HUES6 (cell line): ENCODE data around the gene ADAT3.
A peak's percentile ranks its signal among the peaks of the same experiment; 100 is the strongest.

Experiments
- H3K27ac ChIP-seq: 2 replicates; pipeline ENCODE4 v1.7.0; 2013; ENCODE audit warnings: low read depth, mild to moderate bottlenecking, low read length, inconsistent platforms
- H3K27me3 ChIP-seq: 2 replicates; pipeline ENCODE4 v1.6.1; 2013; ENCODE audit warnings: low read length; ENCODE audit not compliant: control insufficient read depth, insufficient read depth
- H3K36me3 ChIP-seq: 2 replicates; pipeline ENCODE4 v1.6.1; 2013; ENCODE audit warnings: low read length; ENCODE audit not compliant: control insufficient read depth, insufficient read depth
- H3K4me1 ChIP-seq: 2 replicates; pipeline ENCODE4 v1.6.1; 2013; ENCODE audit warnings: low read length; ENCODE audit not compliant: control insufficient read depth, insufficient read depth
- H3K4me3 ChIP-seq: 2 replicates; pipeline ENCODE4 v1.5.1; 2013; ENCODE audit warnings: low read depth, low read length
- H3K9ac ChIP-seq: one replicate; pipeline ENCODE4 v1.6.1; 2013; ENCODE audit warnings: mild to moderate bottlenecking, low read length
- H3K9me3 ChIP-seq: 2 replicates; pipeline ENCODE4 v1.6.1; 2013; ENCODE audit warnings: low read depth, low read length; ENCODE audit not compliant: control insufficient read depth, insufficient read depth

ADAT3 gene

GRCh38 chr19:1955171-1956121, 50.2 kb downstream of the ADAT3 start:
- no peaks in the 10 kb centered on the region for H3K27me3 ChIP-seq
- H3K36me3 ChIP-seq, result peaks cover 14% of the 10 kb centered on the region
- H3K4me3 ChIP-seq, result no peak overlapping the region
- no peaks in the 10 kb centered on the region for H3K9me3 ChIP-seq
- 0 out of 2 replicates have a peak, but pooled peaks cover 3% of the 10 kb centered on the region for H3K4me1 ChIP-seq
- H3K9ac ChIP-seq, result no peak overlapping the region
- H3K27ac ChIP-seq, result peak overlapping the region; percentile 19; the same call in 1 of the 2 replicates

GRCh38 chr19:1956122-1956494, 50.9 kb downstream of the ADAT3 start:
- Histone ChIP-seq H3K4me1 (0 out of 2 replicates have a peak, but pooled peaks cover 3% of the 10 kb centered on the region), H3K4me3 (no peak overlapping the region), H3K27ac (no peak overlapping the region), H3K36me3 (peaks cover 14% of the 10 kb centered on the region), H3K9ac (no peak overlapping the region), H3K27me3 (no peaks in the 10 kb centered on the region), H3K9me3 (no peaks in the 10 kb centered on the region)

- H3K4me1 ChIP-seq, result 0 out of 2 replicates have a peak, but pooled peaks cover 3% of the 10 kb centered on the region
- H3K4me3 ChIP-seq, result no peak overlapping the region
- H3K27me3 ChIP-seq, result no peaks in the 10 kb centered on the region
Measured at GRCh38 chr19:1956868-1957492, 51.8 kb downstream of the ADAT3 start.

GRCh38 chr19:1957562-1958248, 52.5 kb downstream of the ADAT3 start:
- H3K27me3 ChIP-seq, result no peaks in the 10 kb centered on the region
- no peak overlapping the region for H3K4me3 ChIP-seq
- peaks cover 15% of the 10 kb centered on the region for H3K36me3 ChIP-seq
- 0 out of 2 replicates have a peak, but pooled peaks cover 3% of the 10 kb centered on the region for H3K4me1 ChIP-seq
- H3K9me3 ChIP-seq, result no peaks in the 10 kb centered on the region
- no peak overlapping the region for H3K27ac ChIP-seq
- H3K9ac ChIP-seq, result no peak overlapping the region

More at GRCh38 chr19:1956868-1957492, 51.8 kb downstream of the ADAT3 start:
- Histone ChIP-seq H3K36me3 (peaks cover 16% of the 10 kb centered on the region), H3K9ac (no peak overlapping the region), H3K27ac (no peak overlapping the region), H3K9me3 (no peaks in the 10 kb centered on the region)

- H3K27ac ChIP-seq, result no peak overlapping the region
- H3K36me3 ChIP-seq, result peaks cover 12% of the 10 kb centered on the region
- 0 out of 2 replicates have a peak, but pooled peaks cover 3% of the 10 kb centered on the region for H3K4me1 ChIP-seq
- no peaks in the 10 kb centered on the region for H3K27me3 ChIP-seq
- H3K9me3 ChIP-seq, result no peaks in the 10 kb centered on the region
- H3K9ac ChIP-seq, result no peak overlapping the region
- no peak overlapping the region for H3K4me3 ChIP-seq
Measured at GRCh38 chr19:1959928-1960589, 54.9 kb downstream of the ADAT3 start.

- H3K36me3 ChIP-seq, result peaks cover 16% of the 10 kb centered on the region
- H3K9me3 ChIP-seq, result no peaks in the 10 kb centered on the region
- no peak overlapping the region for H3K9ac ChIP-seq
- H3K27me3 ChIP-seq, result no peaks in the 10 kb centered on the region
- H3K4me3 ChIP-seq, result no peak overlapping the region
- H3K4me1 ChIP-seq, result 0 out of 2 replicates have a peak, but pooled peaks cover 3% of the 10 kb centered on the region
- no peak overlapping the region for H3K27ac ChIP-seq
Measured at GRCh38 chr19:1961000-1961883, 56.0 kb downstream of the ADAT3 start.

GRCh38 chr19:1962674-1963073, 57.5 kb downstream of the ADAT3 start:
- Histone ChIP-seq H3K4me3 (no peak overlapping the region), H3K27ac (no peak overlapping the region), H3K36me3 (peaks cover 20% of the 10 kb centered on the region), H3K4me1 (no peaks in the 10 kb centered on the region), H3K27me3 (no peaks in the 10 kb centered on the region), H3K9ac (no peak overlapping the region), H3K9me3 (no peaks in the 10 kb centered on the region)
